ENCODE measurements around the gene PTDSS2.

- no peak for TF ChIP-seq CTCF (conservative IDR thresholded peaks at IDR 0.05; ENCODE audit: low read depth in 2 of 2)
- TF ChIP-seq POLR2AphosphoS5 (IDR thresholded peaks at IDR 0.05; ENCODE audit: low read depth) = no peak
- TF ChIP-seq, protein P1, sequence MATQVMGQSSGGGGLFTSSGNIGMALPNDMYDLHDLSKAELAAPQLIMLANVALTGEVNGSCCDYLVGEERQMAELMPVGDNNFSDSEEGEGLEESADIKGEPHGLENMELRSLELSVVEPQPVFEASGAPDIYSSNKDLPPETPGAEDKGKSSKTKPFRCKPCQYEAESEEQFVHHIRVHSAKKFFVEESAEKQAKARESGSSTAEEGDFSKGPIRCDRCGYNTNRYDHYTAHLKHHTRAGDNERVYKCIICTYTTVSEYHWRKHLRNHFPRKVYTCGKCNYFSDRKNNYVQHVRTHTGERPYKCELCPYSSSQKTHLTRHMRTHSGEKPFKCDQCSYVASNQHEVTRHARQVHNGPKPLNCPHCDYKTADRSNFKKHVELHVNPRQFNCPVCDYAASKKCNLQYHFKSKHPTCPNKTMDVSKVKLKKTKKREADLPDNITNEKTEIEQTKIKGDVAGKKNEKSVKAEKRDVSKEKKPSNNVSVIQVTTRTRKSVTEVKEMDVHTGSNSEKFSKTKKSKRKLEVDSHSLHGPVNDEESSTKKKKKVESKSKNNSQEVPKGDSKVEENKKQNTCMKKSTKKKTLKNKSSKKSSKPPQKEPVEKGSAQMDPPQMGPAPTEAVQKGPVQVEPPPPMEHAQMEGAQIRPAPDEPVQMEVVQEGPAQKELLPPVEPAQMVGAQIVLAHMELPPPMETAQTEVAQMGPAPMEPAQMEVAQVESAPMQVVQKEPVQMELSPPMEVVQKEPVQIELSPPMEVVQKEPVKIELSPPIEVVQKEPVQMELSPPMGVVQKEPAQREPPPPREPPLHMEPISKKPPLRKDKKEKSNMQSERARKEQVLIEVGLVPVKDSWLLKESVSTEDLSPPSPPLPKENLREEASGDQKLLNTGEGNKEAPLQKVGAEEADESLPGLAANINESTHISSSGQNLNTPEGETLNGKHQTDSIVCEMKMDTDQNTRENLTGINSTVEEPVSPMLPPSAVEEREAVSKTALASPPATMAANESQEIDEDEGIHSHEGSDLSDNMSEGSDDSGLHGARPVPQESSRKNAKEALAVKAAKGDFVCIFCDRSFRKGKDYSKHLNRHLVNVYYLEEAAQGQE (IDR thresholded peaks at IDR 0.05; ENCODE audit: unreplicated experiment) = no peak
- TF ChIP-seq EZH2phosphoT487 (IDR thresholded peaks at IDR 0.05; ENCODE audit: unreplicated experiment) = no peak
- TF ChIP-seq EZH2 (IDR thresholded peaks at IDR 0.05; ENCODE audit: low read depth, unreplicated experiment) = no peak
- TF ChIP-seq, protein P2, sequence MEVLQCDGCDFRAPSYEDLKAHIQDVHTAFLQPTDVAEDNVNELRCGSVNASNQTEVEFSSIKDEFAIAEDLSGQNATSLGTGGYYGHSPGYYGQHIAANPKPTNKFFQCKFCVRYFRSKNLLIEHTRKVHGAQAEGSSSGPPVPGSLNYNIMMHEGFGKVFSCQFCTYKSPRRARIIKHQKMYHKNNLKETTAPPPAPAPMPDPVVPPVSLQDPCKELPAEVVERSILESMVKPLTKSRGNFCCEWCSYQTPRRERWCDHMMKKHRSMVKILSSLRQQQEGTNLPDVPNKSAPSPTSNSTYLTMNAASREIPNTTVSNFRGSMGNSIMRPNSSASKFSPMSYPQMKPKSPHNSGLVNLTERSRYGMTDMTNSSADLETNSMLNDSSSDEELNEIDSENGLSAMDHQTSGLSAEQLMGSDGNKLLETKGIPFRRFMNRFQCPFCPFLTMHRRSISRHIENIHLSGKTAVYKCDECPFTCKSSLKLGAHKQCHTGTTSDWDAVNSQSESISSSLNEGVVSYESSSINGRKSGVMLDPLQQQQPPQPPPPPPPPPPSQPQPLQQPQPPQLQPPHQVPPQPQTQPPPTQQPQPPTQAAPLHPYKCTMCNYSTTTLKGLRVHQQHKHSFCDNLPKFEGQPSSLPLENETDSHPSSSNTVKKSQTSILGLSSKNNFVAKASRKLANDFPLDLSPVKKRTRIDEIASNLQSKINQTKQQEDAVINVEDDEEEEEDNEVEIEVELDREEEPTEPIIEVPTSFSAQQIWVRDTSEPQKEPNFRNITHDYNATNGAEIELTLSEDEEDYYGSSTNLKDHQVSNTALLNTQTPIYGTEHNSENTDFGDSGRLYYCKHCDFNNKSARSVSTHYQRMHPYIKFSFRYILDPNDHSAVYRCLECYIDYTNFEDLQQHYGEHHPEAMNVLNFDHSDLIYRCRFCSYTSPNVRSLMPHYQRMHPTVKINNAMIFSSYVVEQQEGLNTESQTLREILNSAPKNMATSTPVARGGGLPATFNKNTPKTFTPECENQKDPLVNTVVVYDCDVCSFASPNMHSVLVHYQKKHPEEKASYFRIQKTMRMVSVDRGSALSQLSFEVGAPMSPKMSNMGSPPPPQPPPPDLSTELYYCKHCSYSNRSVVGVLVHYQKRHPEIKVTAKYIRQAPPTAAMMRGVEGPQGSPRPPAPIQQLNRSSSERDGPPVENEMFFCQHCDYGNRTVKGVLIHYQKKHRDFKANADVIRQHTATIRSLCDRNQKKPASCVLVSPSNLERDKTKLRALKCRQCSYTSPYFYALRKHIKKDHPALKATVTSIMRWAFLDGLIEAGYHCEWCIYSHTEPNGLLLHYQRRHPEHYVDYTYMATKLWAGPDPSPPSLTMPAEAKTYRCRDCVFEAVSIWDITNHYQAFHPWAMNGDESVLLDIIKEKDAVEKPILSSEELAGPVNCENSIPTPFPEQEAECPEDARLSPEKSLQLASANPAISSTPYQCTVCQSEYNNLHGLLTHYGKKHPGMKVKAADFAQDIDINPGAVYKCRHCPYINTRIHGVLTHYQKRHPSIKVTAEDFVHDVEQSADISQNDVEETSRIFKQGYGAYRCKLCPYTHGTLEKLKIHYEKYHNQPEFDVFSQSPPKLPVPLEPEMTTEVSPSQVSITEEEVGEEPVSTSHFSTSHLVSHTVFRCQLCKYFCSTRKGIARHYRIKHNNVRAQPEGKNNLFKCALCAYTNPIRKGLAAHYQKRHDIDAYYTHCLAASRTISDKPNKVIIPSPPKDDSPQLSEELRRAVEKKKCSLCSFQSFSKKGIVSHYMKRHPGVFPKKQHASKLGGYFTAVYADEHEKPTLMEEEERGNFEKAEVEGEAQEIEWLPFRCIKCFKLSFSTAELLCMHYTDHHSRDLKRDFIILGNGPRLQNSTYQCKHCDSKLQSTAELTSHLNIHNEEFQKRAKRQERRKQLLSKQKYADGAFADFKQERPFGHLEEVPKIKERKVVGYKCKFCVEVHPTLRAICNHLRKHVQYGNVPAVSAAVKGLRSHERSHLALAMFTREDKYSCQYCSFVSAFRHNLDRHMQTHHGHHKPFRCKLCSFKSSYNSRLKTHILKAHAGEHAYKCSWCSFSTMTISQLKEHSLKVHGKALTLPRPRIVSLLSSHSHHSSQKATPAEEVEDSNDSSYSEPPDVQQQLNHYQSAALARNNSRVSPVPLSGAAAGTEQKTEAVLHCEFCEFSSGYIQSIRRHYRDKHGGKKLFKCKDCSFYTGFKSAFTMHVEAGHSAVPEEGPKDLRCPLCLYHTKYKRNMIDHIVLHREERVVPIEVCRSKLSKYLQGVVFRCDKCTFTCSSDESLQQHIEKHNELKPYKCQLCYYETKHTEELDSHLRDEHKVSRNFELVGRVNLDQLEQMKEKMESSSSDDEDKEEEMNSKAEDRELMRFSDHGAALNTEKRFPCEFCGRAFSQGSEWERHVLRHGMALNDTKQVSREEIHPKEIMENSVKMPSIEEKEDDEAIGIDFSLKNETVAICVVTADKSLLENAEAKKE (CRISPR knock-in tag; IDR thresholded peaks at IDR 0.05) = no peak
- TF ChIP-seq CREB1 (CRISPR knock-in tag; IDR thresholded peaks at IDR 0.05; ENCODE audit: low read depth) = no peak
- no peak for TF ChIP-seq ZNF114 (CRISPR knock-in tag; IDR thresholded peaks at IDR 0.05)
- no peak for TF ChIP-seq ETS1 (IDR thresholded peaks at IDR 0.05)
- TF ChIP-seq NANOG (IDR thresholded peaks at IDR 0.05; ENCODE audit: borderline replicate concordance) = no peak
- TF ChIP-seq JUNB (IDR thresholded peaks at IDR 0.05; ENCODE audit: unreplicated experiment) = no peak
- TF ChIP-seq ZNF331 (CRISPR knock-in tag; IDR thresholded peaks at IDR 0.05; ENCODE audit: low read depth) = no peak
Observed at GRCh38 chr11:514606-515005, 64.5 kb downstream of the PTDSS2 start.

Measured in GM23338 (cell line).